Epithelial cell of esophagus (primary cell): ENCODE results near the gene CDC7.

Experiments
- DNase-seq: peaks from one replicate; pipeline ENCODE4 v3.0.0; 2010; ENCODE audit warnings: low read depth
- H3K4me3 ChIP-seq: 2 replicates; pipeline ENCODE4 v1.5.1; 2011; ENCODE audit warnings: mild to moderate bottlenecking, low read length, control low read depth
- CTCF ChIP-seq: IDR thresholded peaks from 2 replicates; pipeline ENCODE4 v1.5.1; 2011; ENCODE audit warnings: low read depth, mild to moderate bottlenecking, low read length, control low read depth, inconsistent platforms; ENCODE audit not compliant: insufficient read depth; ENCODE audit errors: missing control alignments

Gene CDC7

GRCh38 chr1:91572044-91572443 lies 71.4 kb downstream of the CDC7 start:
- DNase-seq, result no peak
- no peak for TF ChIP-seq CTCF
- no peak overlapping the region for H3K4me3 ChIP-seq
